ENCODE measurements around the gene MAD1L1. TPM values are rescaled to one million over a fixed set of nuclear protein-coding genes. Genes with fewer than 3 reads are reported as not detected.
A peak's percentile ranks its signal among the peaks of the same experiment; 100 is the strongest.

The MAD1L1 gene
- total and polyA plus RNA-seq, 2 of the 13 experiments (the other 11 are each of a cell fraction or from before 2014, with no cell fraction given) = 17.4 to 64.7 TPM

- 0 out of 2 replicates have a peak, but pooled peaks have one; percentile 50 for TF ChIP-seq ZNF704 (CRISPR knock-in tag; IDR thresholded peaks at IDR 0.05; ENCODE audit: borderline replicate concordance)
- 0 out of 2 replicates have a peak, but pooled peaks have one; percentile 25 for TF ChIP-seq ZBTB26 (CRISPR knock-in tag; IDR thresholded peaks at IDR 0.05; ENCODE audit: borderline replicate concordance)
- no peak for TF ChIP-seq SNAPC2 (CRISPR knock-in tag; IDR thresholded peaks at IDR 0.05)
- no peak for TF ChIP-seq MLXIP (CRISPR knock-in tag; IDR thresholded peaks at IDR 0.05; ENCODE audit: borderline replicate concordance)
- peak; percentile 73; the same call in 1 of the 2 replicates for TF ChIP-seq SALL1 (CRISPR knock-in tag; IDR thresholded peaks at IDR 0.05)
- TF ChIP-seq, protein P1, sequence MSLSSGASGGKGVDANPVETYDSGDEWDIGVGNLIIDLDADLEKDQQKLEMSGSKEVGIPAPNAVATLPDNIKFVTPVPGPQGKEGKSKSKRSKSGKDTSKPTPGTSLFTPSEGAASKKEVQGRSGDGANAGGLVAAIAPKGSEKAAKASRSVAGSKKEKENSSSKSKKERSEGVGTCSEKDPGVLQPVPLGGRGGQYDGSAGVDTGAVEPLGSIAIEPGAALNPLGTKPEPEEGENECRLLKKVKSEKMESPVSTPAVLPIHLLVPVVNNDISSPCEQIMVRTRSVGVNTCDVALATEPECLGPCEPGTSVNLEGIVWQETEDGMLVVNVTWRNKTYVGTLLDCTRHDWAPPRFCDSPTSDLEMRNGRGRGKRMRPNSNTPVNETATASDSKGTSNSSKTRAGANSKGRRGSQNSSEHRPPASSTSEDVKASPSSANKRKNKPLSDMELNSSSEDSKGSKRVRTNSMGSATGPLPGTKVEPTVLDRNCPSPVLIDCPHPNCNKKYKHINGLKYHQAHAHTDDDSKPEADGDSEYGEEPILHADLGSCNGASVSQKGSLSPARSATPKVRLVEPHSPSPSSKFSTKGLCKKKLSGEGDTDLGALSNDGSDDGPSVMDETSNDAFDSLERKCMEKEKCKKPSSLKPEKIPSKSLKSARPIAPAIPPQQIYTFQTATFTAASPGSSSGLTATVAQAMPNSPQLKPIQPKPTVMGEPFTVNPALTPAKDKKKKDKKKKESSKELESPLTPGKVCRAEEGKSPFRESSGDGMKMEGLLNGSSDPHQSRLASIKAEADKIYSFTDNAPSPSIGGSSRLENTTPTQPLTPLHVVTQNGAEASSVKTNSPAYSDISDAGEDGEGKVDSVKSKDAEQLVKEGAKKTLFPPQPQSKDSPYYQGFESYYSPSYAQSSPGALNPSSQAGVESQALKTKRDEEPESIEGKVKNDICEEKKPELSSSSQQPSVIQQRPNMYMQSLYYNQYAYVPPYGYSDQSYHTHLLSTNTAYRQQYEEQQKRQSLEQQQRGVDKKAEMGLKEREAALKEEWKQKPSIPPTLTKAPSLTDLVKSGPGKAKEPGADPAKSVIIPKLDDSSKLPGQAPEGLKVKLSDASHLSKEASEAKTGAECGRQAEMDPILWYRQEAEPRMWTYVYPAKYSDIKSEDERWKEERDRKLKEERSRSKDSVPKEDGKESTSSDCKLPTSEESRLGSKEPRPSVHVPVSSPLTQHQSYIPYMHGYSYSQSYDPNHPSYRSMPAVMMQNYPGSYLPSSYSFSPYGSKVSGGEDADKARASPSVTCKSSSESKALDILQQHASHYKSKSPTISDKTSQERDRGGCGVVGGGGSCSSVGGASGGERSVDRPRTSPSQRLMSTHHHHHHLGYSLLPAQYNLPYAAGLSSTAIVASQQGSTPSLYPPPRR (CRISPR knock-in tag; IDR thresholded peaks at IDR 0.05; ENCODE audit: borderline replicate concordance) = peak; percentile 56; the same call in 1 of the 2 replicates
- no peak; the same call in 1 of the 2 replicates for TF ChIP-seq ZNF430 (CRISPR knock-in tag; IDR thresholded peaks at IDR 0.05)
- TF ChIP-seq ZNF546 (CRISPR knock-in tag; conservative IDR thresholded peaks at IDR 0.05) = no peak
- peak; percentile 84; the same call in 2 of the 3 replicates for TF ChIP-seq MXI1 (IDR thresholded peaks at IDR 0.05; ENCODE audit: borderline replicate concordance, low read depth, low read length)
- no peak for TF ChIP-seq IRX3 (CRISPR knock-in tag; IDR thresholded peaks at IDR 0.05; ENCODE audit: borderline replicate concordance, low read depth)
- TF ChIP-seq PRPF4 (IDR thresholded peaks at IDR 0.05; ENCODE audit: low read depth, low read length, poor library complexity, severe bottlenecking) = no peak
- TF ChIP-seq CBFB (CRISPR knock-in tag; IDR thresholded peaks at IDR 0.05) = peak; percentile 59; the same call in 1 of the 2 replicates
- 0 out of 2 replicates have a peak, but pooled peaks have one; percentile 19 for TF ChIP-seq STAG1 (CRISPR knock-in tag; IDR thresholded peaks at IDR 0.05)
- TF ChIP-seq, protein P2, sequence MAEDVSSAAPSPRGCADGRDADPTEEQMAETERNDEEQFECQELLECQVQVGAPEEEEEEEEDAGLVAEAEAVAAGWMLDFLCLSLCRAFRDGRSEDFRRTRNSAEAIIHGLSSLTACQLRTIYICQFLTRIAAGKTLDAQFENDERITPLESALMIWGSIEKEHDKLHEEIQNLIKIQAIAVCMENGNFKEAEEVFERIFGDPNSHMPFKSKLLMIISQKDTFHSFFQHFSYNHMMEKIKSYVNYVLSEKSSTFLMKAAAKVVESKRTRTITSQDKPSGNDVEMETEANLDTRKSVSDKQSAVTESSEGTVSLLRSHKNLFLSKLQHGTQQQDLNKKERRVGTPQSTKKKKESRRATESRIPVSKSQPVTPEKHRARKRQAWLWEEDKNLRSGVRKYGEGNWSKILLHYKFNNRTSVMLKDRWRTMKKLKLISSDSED (CRISPR knock-in tag; IDR thresholded peaks at IDR 0.05) = no peak
These were observed at the start of gene MAD1L1 (continued) for GRCh38 chr7:2232766-2233520.

Measured in HepG2 (cell line).